ENCODE data around the gene BTD.

- TF ChIP-seq CTCF (IDR thresholded peaks at IDR 0.05) = no peak
- TF ChIP-seq POLR2AphosphoS5 (IDR thresholded peaks at IDR 0.05) = no peak
- no peak for TF ChIP-seq POLR2A (IDR thresholded peaks at IDR 0.05)
- no peak for TF ChIP-seq EP300 (IDR thresholded peaks at IDR 0.05)
Observed at GRCh38 chr3:15665510-15666150, 64.1 kb downstream of the BTD start.
